HG02642 (cell line): ENCODE measurements around the gene PTPRG.

ENCODE experiments used
- ATAC-seq: cut with Tn5 transposase; IDR thresholded peaks from one replicate; pipeline ENCODE4 v1.9.1; 2021; ENCODE audit warnings: mild to moderate bottlenecking; ENCODE audit not compliant: unreplicated experiment, poor library complexity

The PTPRG gene

DNA sequence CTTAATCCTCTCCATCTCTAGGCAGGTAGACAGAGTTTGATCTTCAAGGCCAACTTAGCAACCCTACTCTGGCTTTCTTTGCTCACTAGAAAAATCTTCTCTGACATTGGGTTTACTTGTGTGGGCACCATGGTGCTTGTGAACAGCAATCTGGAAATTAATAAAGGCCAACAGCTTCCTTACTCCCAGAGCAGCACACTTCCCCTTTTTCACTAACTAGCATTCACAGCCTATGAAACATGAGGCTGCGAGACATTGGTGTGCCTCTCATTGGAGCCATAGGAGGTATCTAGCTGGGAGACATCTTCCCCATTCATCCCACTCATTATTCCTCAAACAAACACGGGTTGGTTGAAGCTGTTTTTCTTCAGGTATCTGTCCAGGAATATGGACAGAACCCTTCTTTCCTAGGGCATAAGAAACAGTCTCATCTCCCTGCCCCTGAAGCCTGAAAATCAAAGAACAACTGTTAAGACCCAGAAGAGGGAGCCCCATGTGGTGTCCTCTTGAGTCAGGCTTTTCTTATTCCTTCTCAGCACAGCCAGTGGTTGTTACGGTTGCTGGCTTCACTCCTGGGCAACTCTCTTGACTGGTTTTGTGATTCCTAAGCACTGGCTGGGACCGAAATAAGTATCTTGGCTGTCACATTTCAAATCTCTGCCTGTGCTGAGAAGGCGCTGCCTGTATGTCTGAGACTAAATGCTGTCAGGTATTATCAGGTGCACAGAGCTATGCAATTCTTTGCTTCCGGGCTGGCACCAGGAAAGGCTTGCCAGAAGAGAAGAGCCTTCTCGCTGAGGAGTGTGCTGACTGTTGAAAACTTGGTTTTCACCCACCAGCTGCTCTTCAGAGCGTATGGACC is 617.6 kb downstream of the PTPRG start:
- no peak for ATAC-seq

DNA sequence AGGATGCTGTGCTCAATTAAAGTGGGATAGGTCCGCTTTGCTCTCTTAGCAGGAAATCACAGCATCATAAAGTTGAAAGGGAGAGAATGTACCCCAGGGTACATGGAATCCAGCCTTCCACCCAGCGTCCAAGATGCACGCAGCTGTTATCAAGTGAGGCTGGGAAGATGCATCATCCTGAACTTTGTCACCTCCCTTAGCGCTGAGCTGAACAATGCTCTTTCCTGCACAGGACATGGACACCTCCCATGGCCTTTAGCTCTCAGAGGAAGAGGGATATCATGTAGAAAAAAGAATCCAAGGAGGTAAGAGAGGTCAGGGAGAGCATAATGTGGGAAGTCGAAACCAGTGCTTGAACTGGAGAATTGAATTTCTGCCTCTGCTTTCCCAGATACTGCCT is 619.1 kb downstream of the PTPRG start:
- ATAC-seq, result no peak

DNA sequence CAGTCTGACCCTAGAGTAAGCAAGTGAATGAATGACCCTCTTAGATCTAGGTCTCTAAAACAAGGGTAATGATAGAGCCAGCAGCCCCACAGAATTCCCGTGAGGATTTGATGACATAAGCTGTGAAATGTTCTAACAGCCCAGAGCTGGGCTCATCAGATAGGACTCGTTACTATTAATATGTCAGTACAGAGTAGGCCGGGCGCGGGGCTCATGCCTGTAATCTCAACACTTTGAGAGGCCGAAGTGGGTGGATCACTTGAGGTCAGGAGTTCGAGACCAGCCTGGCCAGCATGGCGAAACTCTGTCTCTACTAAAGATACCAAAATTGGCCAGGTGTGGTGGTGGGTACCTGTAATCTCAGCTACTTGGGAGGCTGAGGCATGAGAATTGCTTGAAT is 621.7 kb downstream of the PTPRG start:
- no peak for ATAC-seq

DNA sequence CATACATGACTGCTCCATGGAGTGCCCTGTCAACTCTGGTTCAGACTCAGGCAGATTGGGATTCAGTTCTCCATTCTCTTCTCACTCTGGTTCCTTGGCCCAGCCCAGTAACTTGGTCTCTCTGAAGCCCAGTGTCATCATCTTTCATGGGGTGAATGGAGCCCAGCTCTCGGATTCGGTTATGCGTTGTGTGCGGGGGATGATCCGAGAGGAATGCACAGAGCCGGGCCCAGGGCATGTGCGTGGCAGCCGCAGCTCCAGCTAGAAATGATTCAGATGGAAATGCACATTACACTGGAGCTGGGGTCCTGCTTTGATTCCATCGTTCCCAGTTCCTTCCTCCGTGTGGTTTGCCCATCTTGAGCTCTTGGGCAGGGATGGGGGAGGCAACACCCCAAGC is 622.6 kb downstream of the PTPRG start:
- ATAC-seq, result no peak

DNA sequence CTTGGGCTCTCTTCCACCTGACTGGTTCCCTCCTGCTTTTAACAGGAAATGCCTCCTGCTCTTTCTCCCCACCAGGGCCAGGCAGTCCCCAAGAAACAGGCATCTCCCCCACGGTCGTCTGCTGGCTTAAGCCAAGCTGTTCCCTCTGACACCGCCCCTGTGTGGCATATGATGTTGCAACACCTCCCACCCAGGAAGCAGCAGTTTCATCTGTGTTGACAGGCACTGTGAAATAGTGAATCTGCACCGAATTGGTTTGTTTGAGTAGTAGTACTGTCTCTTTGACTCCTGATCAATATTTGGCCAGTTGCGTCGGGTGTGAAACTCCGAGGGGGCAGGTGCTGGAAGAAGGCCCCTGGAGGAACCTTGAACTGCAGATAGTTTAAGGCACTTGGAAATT is 623.2 kb downstream of the PTPRG start:
- ATAC-seq, result no peak

DNA sequence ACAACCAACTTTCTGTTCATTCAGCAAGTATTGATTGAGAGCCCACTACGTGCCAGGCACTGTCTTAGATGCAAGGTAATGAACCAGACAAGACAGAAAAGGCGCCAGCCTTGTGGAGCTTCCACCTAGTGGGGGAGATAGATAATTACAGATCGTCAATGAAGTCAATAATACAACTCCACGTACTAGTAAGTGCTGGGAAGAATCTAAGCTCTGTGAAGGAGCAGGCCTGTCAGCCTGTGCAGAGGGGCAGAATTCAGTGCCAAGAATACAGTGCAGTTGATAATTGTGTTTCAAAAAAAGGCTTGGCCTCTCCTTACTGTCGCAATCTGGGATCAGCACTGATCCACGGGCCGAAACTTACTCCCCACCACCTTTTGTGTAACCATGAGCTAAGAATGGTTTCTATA is 625.7 kb downstream of the PTPRG start:
- no peak for ATAC-seq

DNA sequence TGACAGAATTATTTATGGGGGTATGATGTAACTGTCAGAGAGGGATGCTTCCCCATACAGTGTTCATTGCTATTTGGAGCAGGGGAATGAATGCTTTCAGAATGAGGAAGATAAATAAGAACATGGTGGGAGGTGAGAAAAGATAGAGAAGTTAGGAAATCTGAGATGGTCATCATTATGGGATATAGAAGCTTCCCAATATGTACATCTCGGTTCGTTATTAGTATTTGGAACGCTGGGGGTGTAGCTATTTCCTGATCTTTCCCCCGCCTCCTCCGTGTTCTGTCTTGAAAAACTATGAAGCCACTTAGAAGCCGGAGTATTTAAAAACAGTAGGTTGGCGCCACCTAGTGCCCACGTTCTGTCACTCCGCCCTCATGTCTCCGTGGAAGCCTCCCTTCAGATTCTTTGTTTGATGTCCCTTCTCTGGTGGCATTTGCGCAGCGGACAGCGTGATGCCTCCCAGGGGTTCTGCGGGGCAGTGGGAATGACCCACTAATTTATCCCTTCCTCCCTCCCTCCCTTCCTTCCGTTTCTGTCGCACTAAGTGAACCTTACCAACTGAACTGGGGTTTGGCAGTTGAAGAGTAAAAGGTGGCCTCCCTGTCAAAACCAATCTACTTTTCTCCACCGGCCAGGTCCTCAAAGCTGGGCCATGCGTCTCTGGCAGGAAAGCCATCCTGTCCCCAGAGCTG is 627.5 kb downstream of the PTPRG start:
- peak; percentile 84 for ATAC-seq

DNA sequence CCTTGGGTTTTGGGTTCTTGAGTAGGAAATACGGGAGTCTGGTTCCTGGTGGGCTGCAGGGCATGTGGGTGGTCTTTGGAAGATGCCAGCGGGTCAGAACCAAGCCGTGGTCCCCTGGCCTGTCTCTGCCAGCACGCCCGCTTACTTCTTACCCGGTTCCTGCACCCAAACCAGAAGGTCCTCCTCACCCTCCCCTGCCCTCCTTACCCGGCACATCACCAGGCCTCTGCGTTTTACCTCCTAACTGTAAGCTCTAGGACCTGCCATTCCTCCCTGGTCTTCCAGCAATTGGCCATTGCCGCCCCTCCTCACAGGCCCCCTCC is 628.0 kb downstream of the PTPRG start:
- ATAC-seq, result no peak

DNA sequence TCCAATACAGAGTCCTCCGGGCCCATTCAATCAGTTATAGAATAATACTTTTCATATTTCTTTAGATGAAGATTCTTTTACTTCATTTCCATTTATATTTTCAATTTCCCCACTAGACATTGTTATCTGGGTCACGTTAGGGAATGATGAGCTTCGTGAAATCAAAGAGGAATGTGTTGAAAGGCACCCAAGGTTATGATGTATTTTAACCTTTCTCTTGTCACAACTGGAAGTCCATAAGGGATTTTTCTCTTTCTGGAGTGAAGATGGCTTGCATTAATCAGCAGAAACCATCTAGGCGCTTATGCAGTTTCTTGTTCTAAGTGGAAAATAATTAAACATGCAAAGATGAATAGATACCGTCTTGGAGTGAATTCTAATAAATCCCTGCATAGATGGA is 631.5 kb downstream of the PTPRG start:
- ATAC-seq, result no peak

DNA sequence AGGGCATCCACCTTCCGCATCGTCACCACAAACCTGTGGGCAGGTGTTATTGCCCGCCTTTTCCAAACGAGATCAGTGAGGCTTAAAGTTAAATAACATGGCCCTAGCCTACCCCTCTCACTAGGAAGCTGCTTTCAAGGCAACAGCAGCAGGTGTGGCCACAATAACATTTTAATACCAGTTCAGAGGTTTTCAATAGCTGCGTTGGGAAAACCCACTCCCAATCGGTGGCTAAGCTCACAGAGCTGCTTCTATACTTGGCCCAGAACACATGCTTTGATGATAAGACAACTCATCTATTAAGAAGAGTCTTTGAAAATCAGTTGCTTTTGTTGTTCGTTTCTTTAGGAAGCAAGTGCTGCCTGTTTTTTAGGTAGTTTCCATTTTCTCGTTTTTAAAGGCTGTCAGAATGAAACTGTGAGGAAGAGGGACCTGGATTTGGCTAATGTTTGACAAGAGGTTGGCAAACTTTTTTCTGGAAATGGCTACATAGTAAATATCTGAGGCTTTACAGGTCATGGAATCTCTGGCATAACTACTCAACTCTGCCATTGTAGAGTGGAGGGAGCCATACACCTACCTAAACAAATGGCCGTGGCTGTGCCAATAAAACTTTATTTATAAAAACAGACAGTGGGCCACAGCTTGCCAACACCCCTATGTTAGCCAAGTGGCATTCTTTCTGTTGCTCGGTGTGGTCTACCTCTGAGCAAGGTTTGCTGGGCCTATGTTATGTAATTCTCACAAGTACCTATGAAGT is 632.4 kb downstream of the PTPRG start:
- no peak for ATAC-seq

DNA sequence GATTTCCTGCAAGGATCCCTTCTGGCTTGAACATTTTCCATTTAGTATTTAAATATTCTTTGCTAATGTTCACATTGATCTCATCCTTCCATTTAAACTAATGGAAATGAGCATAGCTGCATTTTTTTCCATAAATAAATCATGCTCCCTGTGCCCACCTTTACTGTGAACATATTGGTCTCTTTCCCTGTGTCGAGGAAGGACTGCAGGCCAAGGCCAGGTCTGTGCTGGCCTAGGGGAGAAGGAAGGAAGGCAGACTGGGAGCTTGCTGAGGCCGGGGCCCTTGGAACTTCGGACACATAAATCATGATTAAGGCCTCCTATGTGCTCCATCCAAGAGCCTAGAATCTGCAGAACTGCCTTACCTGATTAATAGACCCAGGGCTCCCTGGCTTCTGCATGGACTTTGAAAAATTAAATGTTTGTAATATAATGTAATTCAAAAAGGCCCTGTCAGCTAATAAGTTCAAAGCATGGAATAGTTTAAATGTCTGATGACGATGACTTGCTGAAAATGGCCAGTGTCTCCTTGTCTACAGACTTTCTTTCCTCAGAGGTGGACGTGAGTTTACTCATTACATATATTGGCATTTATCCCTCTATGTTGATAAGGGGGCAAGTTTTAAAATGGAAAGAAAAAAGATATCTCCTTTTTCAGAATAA is 636.1 kb downstream of the PTPRG start:
- no peak for ATAC-seq

DNA sequence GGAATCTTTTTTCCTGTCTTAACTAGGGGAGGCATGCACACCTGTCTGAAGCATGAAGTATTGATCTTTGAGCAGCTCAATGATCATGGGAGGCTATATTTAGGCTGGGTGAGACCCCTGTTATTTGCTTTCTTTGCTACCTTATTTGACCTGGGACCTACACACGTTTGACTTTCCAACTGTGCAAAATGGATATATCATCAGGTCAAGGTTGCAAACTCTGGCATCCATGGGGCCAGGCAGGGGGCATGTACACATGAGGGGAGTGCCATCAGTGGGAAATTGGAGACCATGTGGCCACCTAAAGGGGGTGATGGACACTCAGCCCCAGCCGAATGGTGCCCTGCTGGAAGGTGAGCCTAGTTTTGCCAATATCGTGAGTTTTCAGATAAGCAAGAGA is 637.8 kb downstream of the PTPRG start:
- no peak for ATAC-seq

DNA sequence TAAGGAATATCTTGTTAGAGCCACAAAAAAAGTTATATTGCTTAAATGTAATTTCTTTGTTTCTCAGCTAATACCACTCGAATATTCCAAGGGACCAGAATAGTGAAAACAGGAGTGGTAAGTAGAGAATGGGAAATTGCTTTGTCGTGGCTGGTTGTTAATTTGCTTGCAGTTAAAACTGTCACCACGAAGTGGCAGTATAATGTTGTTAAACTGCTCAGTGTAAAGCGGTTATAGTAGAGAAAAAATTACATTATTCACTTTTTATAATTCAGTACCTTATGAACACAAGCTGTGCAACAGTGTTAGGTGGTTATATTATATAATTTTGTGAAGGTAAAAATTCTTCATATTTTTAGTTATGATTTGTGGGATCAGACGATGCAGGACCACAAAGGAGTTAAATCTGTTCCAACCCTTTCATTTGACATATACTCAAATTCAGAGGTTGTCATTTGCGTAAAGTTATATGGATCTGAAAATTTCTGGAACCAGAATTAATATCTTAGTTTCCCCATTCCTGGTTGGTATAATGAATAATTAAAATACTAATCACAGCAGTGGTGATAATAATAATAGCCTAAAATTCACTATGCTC is 640.2 kb downstream of the PTPRG start:
- ATAC-seq, result no peak

DNA sequence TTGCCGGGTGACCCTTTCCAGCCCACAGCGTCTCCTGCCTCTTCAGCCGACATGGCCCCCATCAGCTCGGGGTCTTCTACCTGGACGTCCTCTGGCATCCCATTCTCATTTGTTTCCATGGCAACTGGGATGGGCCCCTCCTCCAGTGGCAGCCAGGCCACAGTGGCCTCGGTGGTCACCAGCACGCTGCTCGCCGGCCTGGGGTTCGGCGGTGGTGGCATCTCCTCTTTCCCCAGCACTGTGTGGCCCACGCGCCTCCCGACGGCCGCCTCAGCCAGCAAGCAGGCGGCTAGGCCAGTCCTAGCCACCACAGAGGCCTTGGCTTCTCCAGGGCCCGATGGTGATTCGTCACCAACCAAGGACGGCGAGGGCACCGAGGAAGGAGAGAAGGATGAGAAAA is 641.8 kb downstream of the PTPRG start:
- no peak for ATAC-seq

DNA sequence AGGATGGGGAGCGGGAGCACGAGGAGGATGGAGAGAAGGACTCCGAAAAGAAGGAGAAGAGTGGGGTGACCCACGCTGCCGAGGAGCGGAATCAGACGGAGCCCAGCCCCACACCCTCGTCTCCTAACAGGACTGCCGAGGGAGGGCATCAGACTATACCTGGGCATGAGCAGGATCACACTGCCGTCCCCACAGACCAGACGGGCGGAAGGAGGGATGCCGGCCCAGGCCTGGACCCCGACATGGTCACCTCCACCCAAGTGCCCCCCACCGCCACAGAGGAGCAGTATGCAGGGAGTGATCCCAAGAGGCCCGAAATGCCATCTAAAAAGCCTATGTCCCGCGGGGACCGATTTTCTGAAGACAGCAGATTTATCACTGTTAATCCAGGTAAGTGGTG is 642.2 kb downstream of the PTPRG start:
- ATAC-seq, result no peak

DNA sequence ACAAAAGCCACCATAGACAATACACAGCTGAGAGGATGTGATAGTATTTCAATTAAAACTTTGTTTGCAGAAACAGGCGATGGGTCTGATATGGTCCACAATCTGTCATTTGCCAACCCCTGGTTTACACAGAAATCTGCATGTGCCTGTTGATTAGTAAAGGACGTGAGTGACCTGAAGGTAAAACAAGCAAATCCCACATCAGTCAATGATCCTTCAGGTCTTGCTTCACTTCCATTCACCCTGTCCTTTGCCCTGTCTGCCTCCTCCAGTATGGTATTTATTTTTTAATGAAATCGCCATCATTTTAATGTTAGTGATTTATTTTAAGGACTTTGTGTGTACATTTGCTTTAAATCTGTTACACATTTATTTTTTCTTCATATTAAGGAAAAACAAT is 645.8 kb downstream of the PTPRG start:
- no peak for ATAC-seq

DNA sequence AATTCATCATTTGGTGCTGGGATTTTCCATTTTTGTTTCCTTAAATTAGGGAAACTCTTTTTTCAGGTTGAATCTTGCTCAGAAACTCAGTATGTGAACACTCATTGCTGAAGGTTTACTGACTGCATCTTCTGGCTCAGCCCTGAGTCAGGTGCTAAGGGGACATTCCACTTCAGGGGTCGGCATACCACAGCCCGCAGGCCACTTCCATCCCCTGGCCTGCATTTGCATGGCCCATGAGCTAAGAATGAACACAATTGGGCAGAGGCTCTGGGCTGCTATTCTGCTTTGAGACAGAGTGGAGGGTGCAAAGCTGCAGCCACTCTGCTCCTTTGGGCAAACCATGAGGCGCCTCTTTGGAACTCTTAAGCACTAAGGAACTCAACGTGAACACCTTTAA is 647.0 kb downstream of the PTPRG start:
- ATAC-seq, result no peak

DNA sequence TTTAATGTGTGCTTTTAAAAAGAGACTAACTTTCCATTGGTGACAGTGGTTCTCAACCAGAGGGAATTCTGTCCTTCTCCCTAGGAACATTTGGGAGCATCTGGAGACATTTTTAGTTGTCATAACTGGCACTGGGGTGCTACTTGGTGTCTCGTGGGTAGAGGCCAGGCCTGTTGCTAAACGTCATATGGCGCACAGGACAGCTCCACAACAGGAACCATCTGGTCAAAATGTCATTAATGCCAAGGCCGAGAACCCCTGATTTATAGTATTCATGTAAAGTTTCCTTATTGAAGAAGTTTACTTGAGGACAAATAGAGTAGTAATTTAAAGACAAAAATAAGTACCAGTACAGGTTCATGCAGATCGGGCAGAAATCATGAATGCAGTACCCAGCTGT is 647.7 kb downstream of the PTPRG start:
- no peak for ATAC-seq

DNA sequence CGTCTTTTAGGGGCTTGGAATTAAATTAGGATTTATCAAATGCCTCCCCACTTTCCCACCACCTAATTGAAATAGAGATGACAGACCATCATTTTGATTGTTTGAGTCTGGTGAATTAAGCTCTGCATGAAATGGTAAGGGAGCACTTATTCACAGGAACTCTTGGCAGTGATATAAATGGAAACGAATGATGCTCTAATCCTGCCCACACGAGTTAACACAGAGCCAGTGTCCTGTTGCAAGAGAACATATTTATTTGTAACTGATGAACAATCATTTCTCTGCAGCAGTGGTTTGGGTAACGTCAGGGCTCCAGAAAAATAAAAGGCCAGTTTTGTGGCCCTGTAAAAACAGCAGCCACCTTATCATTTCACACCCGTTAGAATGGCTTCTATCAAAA is 648.6 kb downstream of the PTPRG start:
- ATAC-seq, result no peak

DNA sequence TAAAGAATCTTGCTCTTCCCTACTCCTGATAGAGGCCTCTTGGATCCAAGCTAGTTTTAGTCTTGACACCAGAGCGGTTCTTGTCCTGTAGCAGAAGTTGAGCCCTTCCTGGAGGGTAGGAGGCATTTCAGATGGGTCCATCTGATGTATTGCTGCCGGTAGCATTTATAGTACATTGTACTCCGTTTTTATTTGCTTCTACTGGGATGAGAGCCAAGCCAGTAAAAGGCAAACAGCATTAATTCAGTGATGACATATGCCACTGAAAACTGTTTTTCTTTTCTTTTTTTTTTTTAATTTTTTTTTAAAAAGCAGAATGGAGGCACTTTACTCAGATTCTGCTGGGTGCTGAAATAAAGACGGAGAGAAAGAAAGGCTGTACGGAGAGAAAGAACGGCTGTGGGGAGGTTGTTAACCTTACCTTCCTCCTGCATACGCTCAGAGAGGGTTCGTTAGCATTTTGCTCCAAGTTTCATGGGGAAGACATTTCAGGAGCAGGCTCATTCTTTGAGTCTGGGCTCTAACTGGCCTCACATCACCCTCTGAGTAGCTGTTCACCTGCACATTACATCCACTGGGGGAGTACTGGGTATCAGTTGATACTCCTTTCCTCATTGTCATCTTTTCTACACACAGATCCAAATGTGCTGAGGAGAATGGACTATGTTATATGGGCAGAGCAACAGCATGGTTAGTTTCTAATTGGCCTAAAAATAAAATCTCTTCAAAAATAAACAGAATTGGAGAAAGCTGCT is 650.5 kb downstream of the PTPRG start:
- ATAC-seq, result no peak
